ENCODE measurements around the gene PTPN14. TPM values are rescaled to one million over a fixed set of nuclear protein-coding genes. Genes with fewer than 3 reads are reported as not detected.

The PTPN14 gene
- total and polyA plus RNA-seq, 2 experiments from 2014 or later, result 18.7 to 70.2 TPM

DNA sequence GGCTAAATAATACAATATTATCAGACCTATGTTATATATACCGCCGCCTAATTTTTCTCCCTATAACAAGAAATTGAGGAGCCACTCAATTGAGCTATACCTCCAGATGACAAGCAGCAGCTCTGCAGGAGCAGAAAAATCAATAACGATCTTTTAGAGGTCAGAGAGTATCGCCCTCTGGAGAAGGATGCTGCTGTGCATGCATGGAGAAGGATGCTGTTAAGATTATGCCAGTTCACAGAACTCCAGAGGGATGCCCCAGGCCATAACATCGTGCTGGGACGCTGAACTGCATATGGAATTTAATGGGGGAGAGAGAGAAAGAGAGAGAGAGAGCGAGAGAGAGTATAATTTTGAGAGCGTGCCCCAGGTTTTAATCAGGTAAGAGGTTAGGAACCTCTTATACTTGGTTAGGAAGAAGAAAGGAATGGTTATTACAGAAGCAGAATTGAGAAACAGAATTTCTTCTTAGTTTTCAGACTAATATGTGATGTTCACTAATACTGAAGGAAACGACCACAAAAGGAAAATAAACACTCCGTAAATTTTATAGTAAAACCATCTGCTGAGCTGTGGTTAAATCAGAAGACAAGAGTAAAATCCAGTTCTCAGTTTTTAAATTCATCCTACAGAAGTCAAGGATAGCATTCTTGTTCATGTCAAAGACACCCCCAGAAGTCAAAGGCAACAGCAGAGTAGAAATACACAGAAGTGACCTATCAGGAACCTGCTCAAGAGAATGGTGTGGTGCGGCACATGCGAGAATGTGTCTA, 159.3 kb downstream of the PTPN14 start:
- TF ChIP-seq, protein P1, sequence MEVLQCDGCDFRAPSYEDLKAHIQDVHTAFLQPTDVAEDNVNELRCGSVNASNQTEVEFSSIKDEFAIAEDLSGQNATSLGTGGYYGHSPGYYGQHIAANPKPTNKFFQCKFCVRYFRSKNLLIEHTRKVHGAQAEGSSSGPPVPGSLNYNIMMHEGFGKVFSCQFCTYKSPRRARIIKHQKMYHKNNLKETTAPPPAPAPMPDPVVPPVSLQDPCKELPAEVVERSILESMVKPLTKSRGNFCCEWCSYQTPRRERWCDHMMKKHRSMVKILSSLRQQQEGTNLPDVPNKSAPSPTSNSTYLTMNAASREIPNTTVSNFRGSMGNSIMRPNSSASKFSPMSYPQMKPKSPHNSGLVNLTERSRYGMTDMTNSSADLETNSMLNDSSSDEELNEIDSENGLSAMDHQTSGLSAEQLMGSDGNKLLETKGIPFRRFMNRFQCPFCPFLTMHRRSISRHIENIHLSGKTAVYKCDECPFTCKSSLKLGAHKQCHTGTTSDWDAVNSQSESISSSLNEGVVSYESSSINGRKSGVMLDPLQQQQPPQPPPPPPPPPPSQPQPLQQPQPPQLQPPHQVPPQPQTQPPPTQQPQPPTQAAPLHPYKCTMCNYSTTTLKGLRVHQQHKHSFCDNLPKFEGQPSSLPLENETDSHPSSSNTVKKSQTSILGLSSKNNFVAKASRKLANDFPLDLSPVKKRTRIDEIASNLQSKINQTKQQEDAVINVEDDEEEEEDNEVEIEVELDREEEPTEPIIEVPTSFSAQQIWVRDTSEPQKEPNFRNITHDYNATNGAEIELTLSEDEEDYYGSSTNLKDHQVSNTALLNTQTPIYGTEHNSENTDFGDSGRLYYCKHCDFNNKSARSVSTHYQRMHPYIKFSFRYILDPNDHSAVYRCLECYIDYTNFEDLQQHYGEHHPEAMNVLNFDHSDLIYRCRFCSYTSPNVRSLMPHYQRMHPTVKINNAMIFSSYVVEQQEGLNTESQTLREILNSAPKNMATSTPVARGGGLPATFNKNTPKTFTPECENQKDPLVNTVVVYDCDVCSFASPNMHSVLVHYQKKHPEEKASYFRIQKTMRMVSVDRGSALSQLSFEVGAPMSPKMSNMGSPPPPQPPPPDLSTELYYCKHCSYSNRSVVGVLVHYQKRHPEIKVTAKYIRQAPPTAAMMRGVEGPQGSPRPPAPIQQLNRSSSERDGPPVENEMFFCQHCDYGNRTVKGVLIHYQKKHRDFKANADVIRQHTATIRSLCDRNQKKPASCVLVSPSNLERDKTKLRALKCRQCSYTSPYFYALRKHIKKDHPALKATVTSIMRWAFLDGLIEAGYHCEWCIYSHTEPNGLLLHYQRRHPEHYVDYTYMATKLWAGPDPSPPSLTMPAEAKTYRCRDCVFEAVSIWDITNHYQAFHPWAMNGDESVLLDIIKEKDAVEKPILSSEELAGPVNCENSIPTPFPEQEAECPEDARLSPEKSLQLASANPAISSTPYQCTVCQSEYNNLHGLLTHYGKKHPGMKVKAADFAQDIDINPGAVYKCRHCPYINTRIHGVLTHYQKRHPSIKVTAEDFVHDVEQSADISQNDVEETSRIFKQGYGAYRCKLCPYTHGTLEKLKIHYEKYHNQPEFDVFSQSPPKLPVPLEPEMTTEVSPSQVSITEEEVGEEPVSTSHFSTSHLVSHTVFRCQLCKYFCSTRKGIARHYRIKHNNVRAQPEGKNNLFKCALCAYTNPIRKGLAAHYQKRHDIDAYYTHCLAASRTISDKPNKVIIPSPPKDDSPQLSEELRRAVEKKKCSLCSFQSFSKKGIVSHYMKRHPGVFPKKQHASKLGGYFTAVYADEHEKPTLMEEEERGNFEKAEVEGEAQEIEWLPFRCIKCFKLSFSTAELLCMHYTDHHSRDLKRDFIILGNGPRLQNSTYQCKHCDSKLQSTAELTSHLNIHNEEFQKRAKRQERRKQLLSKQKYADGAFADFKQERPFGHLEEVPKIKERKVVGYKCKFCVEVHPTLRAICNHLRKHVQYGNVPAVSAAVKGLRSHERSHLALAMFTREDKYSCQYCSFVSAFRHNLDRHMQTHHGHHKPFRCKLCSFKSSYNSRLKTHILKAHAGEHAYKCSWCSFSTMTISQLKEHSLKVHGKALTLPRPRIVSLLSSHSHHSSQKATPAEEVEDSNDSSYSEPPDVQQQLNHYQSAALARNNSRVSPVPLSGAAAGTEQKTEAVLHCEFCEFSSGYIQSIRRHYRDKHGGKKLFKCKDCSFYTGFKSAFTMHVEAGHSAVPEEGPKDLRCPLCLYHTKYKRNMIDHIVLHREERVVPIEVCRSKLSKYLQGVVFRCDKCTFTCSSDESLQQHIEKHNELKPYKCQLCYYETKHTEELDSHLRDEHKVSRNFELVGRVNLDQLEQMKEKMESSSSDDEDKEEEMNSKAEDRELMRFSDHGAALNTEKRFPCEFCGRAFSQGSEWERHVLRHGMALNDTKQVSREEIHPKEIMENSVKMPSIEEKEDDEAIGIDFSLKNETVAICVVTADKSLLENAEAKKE (CRISPR knock-in tag; IDR thresholded peaks at IDR 0.05), result no peak
- TF ChIP-seq NANOG (IDR thresholded peaks at IDR 0.05; ENCODE audit: borderline replicate concordance) (no peak), EZH2phosphoT487 (IDR thresholded peaks at IDR 0.05; ENCODE audit: unreplicated experiment) (no peak), CREB1 (CRISPR knock-in tag; IDR thresholded peaks at IDR 0.05; ENCODE audit: low read depth) (no peak), POLR2AphosphoS5 (IDR thresholded peaks at IDR 0.05; ENCODE audit: low read depth) (no peak), STAT1 (IDR thresholded peaks at IDR 0.05; ENCODE audit: unreplicated experiment) (no peak), EZH2 (IDR thresholded peaks at IDR 0.05; ENCODE audit: low read depth, unreplicated experiment) (no peak)
- TF ChIP-seq, protein P2, sequence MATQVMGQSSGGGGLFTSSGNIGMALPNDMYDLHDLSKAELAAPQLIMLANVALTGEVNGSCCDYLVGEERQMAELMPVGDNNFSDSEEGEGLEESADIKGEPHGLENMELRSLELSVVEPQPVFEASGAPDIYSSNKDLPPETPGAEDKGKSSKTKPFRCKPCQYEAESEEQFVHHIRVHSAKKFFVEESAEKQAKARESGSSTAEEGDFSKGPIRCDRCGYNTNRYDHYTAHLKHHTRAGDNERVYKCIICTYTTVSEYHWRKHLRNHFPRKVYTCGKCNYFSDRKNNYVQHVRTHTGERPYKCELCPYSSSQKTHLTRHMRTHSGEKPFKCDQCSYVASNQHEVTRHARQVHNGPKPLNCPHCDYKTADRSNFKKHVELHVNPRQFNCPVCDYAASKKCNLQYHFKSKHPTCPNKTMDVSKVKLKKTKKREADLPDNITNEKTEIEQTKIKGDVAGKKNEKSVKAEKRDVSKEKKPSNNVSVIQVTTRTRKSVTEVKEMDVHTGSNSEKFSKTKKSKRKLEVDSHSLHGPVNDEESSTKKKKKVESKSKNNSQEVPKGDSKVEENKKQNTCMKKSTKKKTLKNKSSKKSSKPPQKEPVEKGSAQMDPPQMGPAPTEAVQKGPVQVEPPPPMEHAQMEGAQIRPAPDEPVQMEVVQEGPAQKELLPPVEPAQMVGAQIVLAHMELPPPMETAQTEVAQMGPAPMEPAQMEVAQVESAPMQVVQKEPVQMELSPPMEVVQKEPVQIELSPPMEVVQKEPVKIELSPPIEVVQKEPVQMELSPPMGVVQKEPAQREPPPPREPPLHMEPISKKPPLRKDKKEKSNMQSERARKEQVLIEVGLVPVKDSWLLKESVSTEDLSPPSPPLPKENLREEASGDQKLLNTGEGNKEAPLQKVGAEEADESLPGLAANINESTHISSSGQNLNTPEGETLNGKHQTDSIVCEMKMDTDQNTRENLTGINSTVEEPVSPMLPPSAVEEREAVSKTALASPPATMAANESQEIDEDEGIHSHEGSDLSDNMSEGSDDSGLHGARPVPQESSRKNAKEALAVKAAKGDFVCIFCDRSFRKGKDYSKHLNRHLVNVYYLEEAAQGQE (IDR thresholded peaks at IDR 0.05; ENCODE audit: unreplicated experiment), result no peak
- TF ChIP-seq, protein P3, sequence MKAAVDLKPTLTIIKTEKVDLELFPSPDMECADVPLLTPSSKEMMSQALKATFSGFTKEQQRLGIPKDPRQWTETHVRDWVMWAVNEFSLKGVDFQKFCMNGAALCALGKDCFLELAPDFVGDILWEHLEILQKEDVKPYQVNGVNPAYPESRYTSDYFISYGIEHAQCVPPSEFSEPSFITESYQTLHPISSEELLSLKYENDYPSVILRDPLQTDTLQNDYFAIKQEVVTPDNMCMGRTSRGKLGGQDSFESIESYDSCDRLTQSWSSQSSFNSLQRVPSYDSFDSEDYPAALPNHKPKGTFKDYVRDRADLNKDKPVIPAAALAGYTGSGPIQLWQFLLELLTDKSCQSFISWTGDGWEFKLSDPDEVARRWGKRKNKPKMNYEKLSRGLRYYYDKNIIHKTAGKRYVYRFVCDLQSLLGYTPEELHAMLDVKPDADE (IDR thresholded peaks at IDR 0.05), result no peak
- Histone ChIP-seq H3K27ac (ENCODE audit: low read depth) (no peak overlapping the region), H3K9me2 (ENCODE audit: insufficient read depth) (no peaks in the 10 kb centered on the region), H3K4me2 (no peak overlapping the region), H3F3A (replicated peaks; ENCODE audit: low read depth) (no peaks in the 10 kb centered on the region), H3K4me1 (ENCODE audit: insufficient read depth) (peaks cover 12% of the 10 kb centered on the region), H3K79me2 (replicated peaks; ENCODE audit: insufficient read depth) (no peaks in the 10 kb centered on the region), H3K4me3 (no peak overlapping the region), H3K27me3 (ENCODE audit: insufficient read depth) (no peaks in the 10 kb centered on the region), H3K36me3 (ENCODE audit: insufficient read depth) (no peaks in the 10 kb centered on the region; the same call in 1 of the 2 replicates), H2AFZ (no peak overlapping the region), H4K20me1 (replicated peaks; ENCODE audit: insufficient read depth) (no peaks in the 10 kb centered on the region; the same call in 1 of the 2 replicates)
- H3K9me3 Mint-ChIP-seq, result no peaks in the 10 kb centered on the region
- peaks cover 27% of the 10 kb centered on the region for H3K36me3 Mint-ChIP-seq (ENCODE audit: low read depth)
- H3K27me3 Mint-ChIP-seq (ENCODE audit: insufficient read depth, low read depth, poor library complexity), result peaks cover 3% of the 10 kb centered on the region
- DNase-seq (ENCODE audit: low spot score) (no peak), ATAC-seq (no peak)
- peaks cover 21% of the 10 kb centered on the region for H3K4me1 Mint-ChIP-seq
- no peak overlapping the region for H3K4me3 Mint-ChIP-seq
- H3K27ac Mint-ChIP-seq, result no peak overlapping the region

Measured in GM23338 (cell line).